ENCODE measurements around the gene GATAD2A. TPM values are rescaled to one million over a fixed set of nuclear protein-coding genes. Genes with fewer than 3 reads are reported as not detected.

Gene GATAD2A
- total RNA-seq, 1 donor from 2014 or later = 110 TPM

- peak; percentile 33 for DNase-seq (ENCODE audit: low spot score)
These were observed 82.7 kb downstream of the GATAD2A start for GRCh38 chr19:19487950-19488874.

- peak; percentile 93 for DNase-seq (ENCODE audit: low spot score)
These were observed 83.6 kb downstream of the GATAD2A start for GRCh38 chr19:19488875-19489690.

GRCh38 chr19:19489804-19490204, 84.3 kb downstream of the GATAD2A start:
- no peak for DNase-seq (ENCODE audit: low spot score)

- peak; percentile 84 for DNase-seq (ENCODE audit: low spot score)
These were observed 84.9 kb downstream of the GATAD2A start for GRCh38 chr19:19490214-19490968.

- DNase-seq (ENCODE audit: low spot score) = no peak
These were observed 86.0 kb downstream of the GATAD2A start for GRCh38 chr19:19491321-19492025.

GRCh38 chr19:19492026-19492610, 86.6 kb downstream of the GATAD2A start:
- no peak for DNase-seq (ENCODE audit: low spot score)

- no peak for DNase-seq (ENCODE audit: low spot score)
These were observed 88.5 kb downstream of the GATAD2A start for GRCh38 chr19:19493841-19494546.

GRCh38 chr19:19495614-19496603, 90.4 kb downstream of the GATAD2A start:
- DNase-seq (ENCODE audit: low spot score) = no peak

- no peak for DNase-seq (ENCODE audit: low spot score)
These were observed 92.9 kb downstream of the GATAD2A start for GRCh38 chr19:19498255-19498991.

GRCh38 chr19:19499272-19499995, 94.0 kb downstream of the GATAD2A start:
- no peak for DNase-seq (ENCODE audit: low spot score)

- DNase-seq (ENCODE audit: low spot score) = no peak
These were observed 95.6 kb downstream of the GATAD2A start for GRCh38 chr19:19500975-19501644.

- DNase-seq (ENCODE audit: low spot score) = no peak
These were observed 96.3 kb downstream of the GATAD2A start for GRCh38 chr19:19501798-19502197.

- no peak for DNase-seq (ENCODE audit: low spot score)
These were observed 96.8 kb downstream of the GATAD2A start for GRCh38 chr19:19502281-19502680.

- no peak for DNase-seq (ENCODE audit: low spot score)
These were observed 97.5 kb downstream of the GATAD2A start for GRCh38 chr19:19502808-19503602.

- no peak for DNase-seq (ENCODE audit: low spot score)
These were observed 99.5 kb downstream of the GATAD2A start for GRCh38 chr19:19504754-19505668.

Data from mucosa of gallbladder (tissue), 1 donor.